ENCODE data around the gene SPOCK2.

Gene SPOCK2

DNA sequence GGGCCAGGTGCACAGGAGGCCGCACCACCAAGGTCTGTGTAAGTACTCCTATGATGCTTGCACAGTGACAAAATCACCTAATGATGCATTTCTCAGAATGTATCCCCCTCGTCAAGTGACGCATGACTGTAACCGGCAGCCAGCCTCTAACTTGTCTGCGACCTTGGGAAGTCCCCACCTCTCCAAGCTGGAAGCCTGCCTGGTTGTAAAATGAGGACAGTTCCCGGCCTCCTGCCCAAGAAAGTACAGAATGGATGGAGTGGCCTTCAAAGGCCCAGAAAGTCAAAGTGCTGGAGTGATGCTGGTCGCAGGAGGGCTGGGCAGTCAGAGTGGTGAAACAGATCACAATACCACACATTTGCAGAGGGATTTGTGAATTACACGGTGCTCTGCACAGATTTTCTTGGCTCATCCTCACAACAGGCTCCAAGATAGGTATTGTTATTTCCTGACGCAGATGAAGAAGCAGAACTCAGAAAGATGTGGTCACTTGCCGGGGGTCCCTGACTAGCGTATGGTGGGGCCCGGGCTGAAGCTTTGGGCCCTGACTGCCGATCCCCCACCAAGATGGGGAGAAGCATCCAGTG, 22.8 kb downstream of the SPOCK2 start:
- no peak for TF ChIP-seq EZH2phosphoT487 (conservative IDR thresholded peaks at IDR 0.05; ENCODE audit: low read length)
- no peak for TF ChIP-seq CTCF (IDR thresholded peaks at IDR 0.05; ENCODE audit: insufficient read depth, low read length, poor library complexity, severe bottlenecking)
- Histone ChIP-seq H2AFZ (ENCODE audit: low read depth, low read length, severe bottlenecking) (no peak overlapping the region), H3K9ac (ENCODE audit: low read length) (no peak overlapping the region), H3K4me3 (ENCODE audit: insufficient read depth, low read length, poor library complexity, severe bottlenecking) (no peak overlapping the region), H3F3A (ENCODE audit: insufficient read depth) (no peaks in the 10 kb centered on the region), H3K27me3 (ENCODE audit: low read length) (no peaks in the 10 kb centered on the region), H3K4me2 (ENCODE audit: low read depth, low read length, poor library complexity, severe bottlenecking) (no peak overlapping the region), H4K20me1 (ENCODE audit: low read depth, low read length) (no peaks in the 10 kb centered on the region), H3K9me2 (replicated peaks; ENCODE audit: insufficient read depth, low read length) (no peaks in the 10 kb centered on the region), H3K36me3 (ENCODE audit: low read length) (no peaks in the 10 kb centered on the region), H3K27ac (ENCODE audit: low read depth, low read length) (no peak overlapping the region), H3K9me3 (ENCODE audit: insufficient read depth, low read length) (no peaks in the 10 kb centered on the region), H3K79me2 (ENCODE audit: insufficient read depth, low read length) (no peaks in the 10 kb centered on the region)

- H2AFZ ChIP-seq (ENCODE audit: low read depth, low read length, severe bottlenecking) = no peak overlapping the region
- no peaks in the 10 kb centered on the region for H3K27me3 ChIP-seq (ENCODE audit: low read length)
- H3F3A ChIP-seq (ENCODE audit: insufficient read depth) = no peaks in the 10 kb centered on the region
- H3K4me3 ChIP-seq (ENCODE audit: insufficient read depth, low read length, poor library complexity, severe bottlenecking) = no peak overlapping the region
- H3K36me3 ChIP-seq (ENCODE audit: low read length) = no peaks in the 10 kb centered on the region
- H3K9me3 ChIP-seq (ENCODE audit: insufficient read depth, low read length) = no peaks in the 10 kb centered on the region
- no peaks in the 10 kb centered on the region for H3K9me2 ChIP-seq (replicated peaks; ENCODE audit: insufficient read depth, low read length)
- no peaks in the 10 kb centered on the region for H3K79me2 ChIP-seq (ENCODE audit: insufficient read depth, low read length)
- H4K20me1 ChIP-seq (ENCODE audit: low read depth, low read length) = no peaks in the 10 kb centered on the region
- H3K9ac ChIP-seq (ENCODE audit: low read length) = no peak overlapping the region
- H3K4me2 ChIP-seq (ENCODE audit: low read depth, low read length, poor library complexity, severe bottlenecking) = no peak overlapping the region
- no peak for TF ChIP-seq EZH2phosphoT487 (conservative IDR thresholded peaks at IDR 0.05; ENCODE audit: low read length)
- H3K27ac ChIP-seq (ENCODE audit: low read depth, low read length) = no peak overlapping the region
These were observed 24.5 kb downstream of the SPOCK2 start for GRCh38 chr10:72063703-72064391.

DNA sequence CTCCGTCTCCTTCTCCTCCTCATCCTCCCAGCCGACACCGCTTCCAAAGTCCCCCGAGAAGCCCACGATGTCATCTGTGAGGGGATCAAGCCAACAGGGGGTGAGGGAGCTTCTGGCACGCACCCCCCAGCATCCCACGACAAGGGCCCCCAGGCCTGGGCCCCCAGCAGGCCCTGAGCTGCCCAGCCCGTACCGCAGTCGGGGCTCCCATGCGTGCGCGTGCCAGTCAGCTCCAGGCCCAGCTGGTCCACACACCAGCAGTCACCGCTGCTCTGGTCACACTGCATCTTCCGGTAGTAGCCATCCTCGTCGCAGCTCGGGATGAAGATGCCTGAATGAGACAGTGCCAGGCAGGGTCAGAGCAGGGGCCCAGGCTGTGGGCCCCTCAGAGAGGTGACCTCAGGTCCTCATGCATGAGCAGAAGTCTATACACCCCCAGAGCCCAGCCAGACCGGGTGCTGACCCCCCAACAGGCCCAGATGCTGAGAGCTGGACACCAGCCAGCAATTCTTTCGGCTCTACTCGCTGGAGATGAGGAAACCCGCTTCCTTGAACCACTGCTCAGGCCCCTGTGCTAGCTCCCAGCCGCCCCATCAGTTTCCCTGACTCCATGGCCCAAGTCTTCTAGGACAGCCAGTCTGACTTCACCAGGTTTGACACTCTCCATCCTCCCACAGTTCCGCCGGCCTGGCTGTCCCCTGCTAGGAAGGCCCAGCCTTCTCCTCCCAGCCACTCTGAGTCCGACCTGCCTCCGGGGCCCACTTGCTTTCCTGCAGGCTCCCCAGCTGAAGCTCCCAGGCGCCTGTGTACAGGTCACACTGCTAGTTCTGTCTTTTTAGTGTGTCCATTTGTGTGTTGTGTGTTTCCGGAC, 25.3 kb downstream of the SPOCK2 start:
- Histone ChIP-seq H2AFZ (ENCODE audit: low read depth, low read length, severe bottlenecking) (no peak overlapping the region), H3K9me2 (replicated peaks; ENCODE audit: insufficient read depth, low read length) (no peaks in the 10 kb centered on the region), H3K9me3 (ENCODE audit: insufficient read depth, low read length) (no peaks in the 10 kb centered on the region), H3K4me2 (ENCODE audit: low read depth, low read length, poor library complexity, severe bottlenecking) (no peak overlapping the region), H3K4me3 (ENCODE audit: insufficient read depth, low read length, poor library complexity, severe bottlenecking) (no peak overlapping the region), H4K20me1 (ENCODE audit: low read depth, low read length) (no peaks in the 10 kb centered on the region), H3K27ac (ENCODE audit: low read depth, low read length) (no peak overlapping the region), H3K27me3 (ENCODE audit: low read length) (no peaks in the 10 kb centered on the region), H3F3A (ENCODE audit: insufficient read depth) (no peaks in the 10 kb centered on the region), H3K36me3 (ENCODE audit: low read length) (no peaks in the 10 kb centered on the region), H3K9ac (ENCODE audit: low read length) (no peak overlapping the region), H3K79me2 (ENCODE audit: insufficient read depth, low read length) (no peaks in the 10 kb centered on the region)
- TF ChIP-seq EZH2phosphoT487 (conservative IDR thresholded peaks at IDR 0.05; ENCODE audit: low read length) (no peak), CTCF (IDR thresholded peaks at IDR 0.05; ENCODE audit: insufficient read depth, low read length, poor library complexity, severe bottlenecking) (no peak)
